Endothelial cell (in vitro differentiated cells): Measurements from ENCODE around the gene CYRIA. TPM values are rescaled to one million over a fixed set of nuclear protein-coding genes. Genes with fewer than 3 reads are reported as not detected.

Experiments used
- DNase-seq: peaks from one replicate; pipeline ENCODE4 v3.0.0; 2021; ENCODE audit warnings: low spot score
- H3K27ac Mint-ChIP-seq: one replicate; pipeline ENCODE4 v1.8.0; 2021; ENCODE audit warnings: mixed read lengths, inconsistent platforms; ENCODE audit not compliant: unreplicated experiment
- H3K27me3 Mint-ChIP-seq: one replicate; pipeline ENCODE4 v1.8.0; 2021; ENCODE audit warnings: mild to moderate bottlenecking, moderate library complexity, mixed read lengths, inconsistent platforms; ENCODE audit not compliant: unreplicated experiment
- H3K36me3 Mint-ChIP-seq: one replicate; pipeline ENCODE4 v1.8.0; 2021; ENCODE audit warnings: mild to moderate bottlenecking, low read depth, mixed read lengths, inconsistent platforms; ENCODE audit not compliant: unreplicated experiment
- H3K4me1 Mint-ChIP-seq: one replicate; pipeline ENCODE4 v1.8.0; 2021; ENCODE audit warnings: mild to moderate bottlenecking, mixed read lengths, inconsistent platforms; ENCODE audit not compliant: unreplicated experiment
- H3K4me3 Mint-ChIP-seq: one replicate; pipeline ENCODE4 v1.8.0; 2021; ENCODE audit warnings: mild to moderate bottlenecking, mixed read lengths, inconsistent platforms; ENCODE audit not compliant: unreplicated experiment
- H3K9me3 Mint-ChIP-seq: one replicate; pipeline ENCODE4 v1.8.0; 2021; ENCODE audit warnings: mixed read lengths, inconsistent platforms; ENCODE audit not compliant: unreplicated experiment
- total RNA-seq: library from RNA; stranded (reverse); fragmentation: NEBNext Ultra II Directional; extraction: Animal tissue kit (Norgen Biotek cat#: 25700); gene quantifications from one replicate; pipeline ENCODE4 v1.2.1, GENCODE V29; 2021; ENCODE audit not compliant: unreplicated experiment
- TF ChIP-seq, protein P1 (sequence below): fragments of 200-600 bp; sonication (generic); IDR thresholded peaks from one replicate; pipeline ENCODE4 v1.5.0; 2021; ENCODE audit warnings: antibody characterized with exemption; ENCODE audit not compliant: unreplicated experiment

CYRIA gene
- total RNA-seq, 1 donor from 2014 or later: 32.4 TPM

DNA sequence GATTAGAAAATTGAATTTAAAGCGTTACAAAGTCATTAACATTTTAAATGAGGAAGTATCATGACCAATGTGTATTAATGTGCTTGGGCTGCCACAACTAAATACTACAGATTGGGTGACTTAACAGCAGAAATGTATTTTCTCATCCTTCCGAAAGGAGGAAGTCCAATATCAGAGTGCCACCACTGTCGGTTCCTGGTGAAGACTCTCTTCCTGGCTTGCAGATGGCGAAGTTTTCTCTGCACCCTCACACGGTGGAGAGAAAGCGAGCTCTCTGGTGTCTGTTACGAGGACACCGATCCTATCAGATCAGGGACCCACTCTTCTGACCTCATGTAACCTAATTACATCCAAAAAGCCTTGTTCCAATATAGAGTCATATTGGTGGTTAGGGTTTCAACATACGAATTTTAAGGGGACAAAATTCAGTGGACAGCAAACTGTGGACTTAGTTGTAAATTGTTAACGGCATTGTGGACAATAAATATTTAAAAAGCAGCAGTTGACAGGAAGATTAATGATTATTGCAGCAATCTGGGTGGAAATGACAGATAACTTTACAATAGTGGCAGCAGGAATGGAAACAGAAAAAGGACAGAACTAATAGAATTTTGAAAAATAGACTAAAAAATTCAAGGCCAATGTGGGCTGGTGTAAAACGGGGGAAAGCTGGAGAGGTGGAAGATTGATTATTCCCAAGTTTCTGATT, 35.1 kb upstream of the CYRIA start:
- Mint-ChIP-seq H3K4me3 (no peak overlapping the region), H3K27me3 (no peaks in the 10 kb centered on the region), H3K4me1 (no peaks in the 10 kb centered on the region), H3K9me3 (no peaks in the 10 kb centered on the region), H3K27ac (no peak overlapping the region), H3K36me3 (no peaks in the 10 kb centered on the region)
- TF ChIP-seq, protein P1, sequence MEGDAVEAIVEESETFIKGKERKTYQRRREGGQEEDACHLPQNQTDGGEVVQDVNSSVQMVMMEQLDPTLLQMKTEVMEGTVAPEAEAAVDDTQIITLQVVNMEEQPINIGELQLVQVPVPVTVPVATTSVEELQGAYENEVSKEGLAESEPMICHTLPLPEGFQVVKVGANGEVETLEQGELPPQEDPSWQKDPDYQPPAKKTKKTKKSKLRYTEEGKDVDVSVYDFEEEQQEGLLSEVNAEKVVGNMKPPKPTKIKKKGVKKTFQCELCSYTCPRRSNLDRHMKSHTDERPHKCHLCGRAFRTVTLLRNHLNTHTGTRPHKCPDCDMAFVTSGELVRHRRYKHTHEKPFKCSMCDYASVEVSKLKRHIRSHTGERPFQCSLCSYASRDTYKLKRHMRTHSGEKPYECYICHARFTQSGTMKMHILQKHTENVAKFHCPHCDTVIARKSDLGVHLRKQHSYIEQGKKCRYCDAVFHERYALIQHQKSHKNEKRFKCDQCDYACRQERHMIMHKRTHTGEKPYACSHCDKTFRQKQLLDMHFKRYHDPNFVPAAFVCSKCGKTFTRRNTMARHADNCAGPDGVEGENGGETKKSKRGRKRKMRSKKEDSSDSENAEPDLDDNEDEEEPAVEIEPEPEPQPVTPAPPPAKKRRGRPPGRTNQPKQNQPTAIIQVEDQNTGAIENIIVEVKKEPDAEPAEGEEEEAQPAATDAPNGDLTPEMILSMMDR: no peak
- no peak for DNase-seq

DNA sequence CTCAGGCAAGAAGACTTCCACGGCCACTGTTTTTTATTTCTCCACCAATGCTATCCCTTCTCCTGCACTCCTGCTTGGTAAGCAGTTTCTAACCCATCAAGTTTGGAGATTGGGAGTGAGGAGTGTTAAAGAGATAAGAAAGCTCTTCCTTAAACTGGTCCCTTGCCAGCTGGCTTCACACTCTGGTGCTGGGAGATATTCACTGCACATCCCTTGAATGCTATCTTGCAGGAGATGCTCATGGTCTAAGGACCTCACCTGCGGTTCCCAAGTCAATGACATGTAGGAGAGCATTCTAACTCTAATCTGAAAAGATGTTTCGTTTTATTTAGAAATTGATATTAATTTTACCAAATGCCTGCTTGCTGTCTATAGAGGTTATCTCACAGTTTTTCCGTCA, 28.2 kb upstream of the CYRIA start:
- no peaks in the 10 kb centered on the region for H3K36me3 Mint-ChIP-seq
- H3K4me3 Mint-ChIP-seq: no peak overlapping the region
- H3K27me3 Mint-ChIP-seq: no peaks in the 10 kb centered on the region
- TF ChIP-seq, protein P1: no peak
- no peaks in the 10 kb centered on the region for H3K4me1 Mint-ChIP-seq
- no peak overlapping the region for H3K27ac Mint-ChIP-seq
- H3K9me3 Mint-ChIP-seq: no peaks in the 10 kb centered on the region
- DNase-seq: no peak

DNA sequence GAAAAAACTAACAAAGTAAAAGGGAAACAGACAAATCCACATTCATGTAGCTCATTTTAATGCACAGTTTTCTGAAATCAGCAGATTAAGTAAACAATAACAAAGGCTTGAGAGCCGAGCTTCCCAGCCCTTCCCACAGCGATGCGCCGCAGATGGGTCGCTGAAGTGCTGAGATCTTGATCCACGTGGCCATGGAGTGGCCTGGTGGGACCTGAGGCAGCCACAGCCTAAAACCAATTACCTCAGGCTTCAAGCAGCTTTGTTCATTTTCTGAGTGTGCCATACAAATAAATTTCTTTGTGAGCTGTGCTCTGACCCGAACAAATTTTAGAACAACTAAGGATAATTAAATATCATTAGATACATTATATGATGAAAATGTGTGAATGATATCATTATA, 25.6 kb upstream of the CYRIA start:
- DNase-seq: no peak
- Mint-ChIP-seq H3K4me3 (no peak overlapping the region), H3K27me3 (no peaks in the 10 kb centered on the region), H3K9me3 (no peaks in the 10 kb centered on the region), H3K27ac (no peak overlapping the region), H3K4me1 (no peaks in the 10 kb centered on the region), H3K36me3 (no peaks in the 10 kb centered on the region)
- TF ChIP-seq, protein P1: no peak

DNA sequence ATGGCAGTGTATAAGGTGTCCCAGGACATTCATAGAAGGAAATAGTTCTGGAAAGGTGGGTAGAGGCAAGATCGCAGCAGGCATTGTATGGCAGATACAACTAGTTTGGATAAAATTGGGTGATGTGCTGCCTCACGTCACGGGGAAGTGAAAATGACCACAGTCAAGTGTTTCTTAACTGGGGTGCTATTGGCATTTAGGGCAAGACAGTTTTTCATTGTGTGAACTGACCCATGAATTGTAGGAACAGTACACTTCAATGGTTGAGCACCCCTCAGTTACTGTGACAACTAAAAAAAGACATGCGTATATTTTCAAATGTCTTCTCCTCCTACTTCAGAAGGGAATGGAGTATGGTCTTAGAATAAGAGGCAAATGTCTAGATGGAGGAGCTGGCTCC, 22.3 kb upstream of the CYRIA start:
- no peaks in the 10 kb centered on the region for H3K9me3 Mint-ChIP-seq
- no peak for DNase-seq
- TF ChIP-seq, protein P1: no peak
- no peaks in the 10 kb centered on the region for H3K4me1 Mint-ChIP-seq
- peaks cover 1% of the 10 kb centered on the region for H3K27me3 Mint-ChIP-seq
- H3K27ac Mint-ChIP-seq: no peak overlapping the region
- no peak overlapping the region for H3K4me3 Mint-ChIP-seq
- no peaks in the 10 kb centered on the region for H3K36me3 Mint-ChIP-seq

DNA sequence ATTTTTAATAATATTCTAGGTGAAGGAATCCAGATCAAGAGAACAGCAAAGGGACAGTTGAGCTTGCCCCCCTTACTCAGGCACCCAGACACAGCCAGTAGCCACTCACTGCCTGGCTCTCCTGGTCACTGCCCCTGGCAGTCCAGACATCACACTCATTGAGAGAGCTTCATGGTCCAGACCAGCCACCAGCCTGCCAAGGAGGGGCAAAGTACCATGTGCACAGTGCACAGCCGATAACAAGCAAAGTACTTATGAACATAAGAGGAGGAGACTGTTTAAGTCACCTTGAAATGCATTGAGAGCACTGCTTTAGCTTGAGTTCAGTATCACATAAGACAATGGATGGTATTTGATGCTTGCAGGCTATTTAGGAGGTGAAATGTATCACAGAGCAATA, 21.6 kb upstream of the CYRIA start:
- H3K27me3 Mint-ChIP-seq: peaks cover 5% of the 10 kb centered on the region
- DNase-seq: no peak
- no peak overlapping the region for H3K27ac Mint-ChIP-seq
- H3K4me3 Mint-ChIP-seq: no peak overlapping the region
- TF ChIP-seq, protein P1: no peak
- H3K4me1 Mint-ChIP-seq: no peaks in the 10 kb centered on the region
- H3K9me3 Mint-ChIP-seq: peaks cover 4% of the 10 kb centered on the region
- H3K36me3 Mint-ChIP-seq: no peaks in the 10 kb centered on the region
